OCI-M2 (cell line): ENCODE measurements around the gene STIM1.

Experiments
- DNase-seq: peaks from one replicate; lab custom pipeline; 2025; ENCODE audit not compliant: unreplicated experiment; lab: John Stamatoyannopoulos, UW

Gene STIM1

DNA sequence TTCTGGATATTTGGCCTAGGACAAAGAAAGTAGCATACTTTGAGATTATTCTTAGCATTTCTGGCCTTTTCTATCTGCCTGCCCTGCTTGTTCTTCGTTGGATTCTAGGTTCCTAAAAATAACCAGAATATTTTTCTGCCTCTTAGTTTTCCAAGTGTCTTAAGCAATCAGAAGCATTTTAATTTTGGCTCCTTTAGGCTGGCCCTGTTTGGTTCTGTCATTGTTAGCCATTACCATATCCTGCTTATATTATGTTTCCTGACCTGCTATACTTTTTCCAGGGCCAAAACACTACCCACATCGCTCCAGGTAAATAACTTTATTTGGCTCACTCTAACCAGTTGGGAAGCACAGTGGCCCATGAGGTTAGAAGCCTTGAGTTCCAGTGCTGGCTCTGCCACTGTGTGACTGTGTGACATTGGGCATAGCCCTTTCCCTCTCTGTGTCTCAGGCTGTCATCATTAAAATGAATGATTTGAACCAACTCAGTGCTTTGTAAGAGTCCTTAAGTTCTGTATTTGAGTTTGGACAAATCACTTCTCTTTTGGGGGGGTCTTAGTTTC is 91.1 kb downstream of the STIM1 start:
- DNase-seq: no peak

DNA sequence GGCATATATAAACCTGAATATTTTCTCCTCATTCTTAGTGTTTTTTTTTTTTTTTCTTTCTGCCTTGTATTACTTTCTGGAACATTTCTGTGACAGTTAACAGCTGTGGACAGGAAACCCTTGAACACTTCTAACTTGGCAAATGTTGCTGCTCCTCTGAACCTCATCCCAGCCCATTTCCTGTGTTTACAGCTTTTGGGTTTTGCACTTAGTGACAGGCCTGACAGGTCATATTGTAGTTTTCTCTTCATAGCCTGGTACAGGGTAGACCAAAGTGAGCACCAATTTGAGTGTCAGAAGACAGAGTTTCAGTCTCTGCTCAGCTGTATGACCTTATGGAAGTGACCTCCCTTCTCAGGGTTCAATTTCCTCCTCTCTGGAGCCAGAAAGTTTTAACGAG is 91.6 kb downstream of the STIM1 start:
- DNase-seq: no peak

DNA sequence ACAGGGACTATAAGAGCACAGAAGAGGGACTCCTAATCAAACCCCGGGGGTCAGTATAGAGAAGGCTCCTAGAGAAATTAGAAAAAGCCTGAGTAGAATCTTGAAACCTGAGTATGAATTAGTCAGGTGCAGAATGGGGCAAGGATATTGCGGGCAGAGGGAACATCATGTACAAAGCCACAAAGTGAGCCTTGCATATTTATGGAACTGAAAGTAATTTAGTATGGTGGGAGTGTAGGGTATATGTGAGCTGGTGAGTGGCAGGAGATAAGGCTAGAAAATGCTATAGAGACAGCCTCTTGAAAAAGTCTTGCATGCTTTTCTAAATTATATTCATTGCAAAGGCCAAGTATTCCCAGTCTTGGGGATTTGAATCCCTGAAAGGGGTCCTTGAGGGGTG is 93.7 kb downstream of the STIM1 start:
- no peak for DNase-seq

DNA sequence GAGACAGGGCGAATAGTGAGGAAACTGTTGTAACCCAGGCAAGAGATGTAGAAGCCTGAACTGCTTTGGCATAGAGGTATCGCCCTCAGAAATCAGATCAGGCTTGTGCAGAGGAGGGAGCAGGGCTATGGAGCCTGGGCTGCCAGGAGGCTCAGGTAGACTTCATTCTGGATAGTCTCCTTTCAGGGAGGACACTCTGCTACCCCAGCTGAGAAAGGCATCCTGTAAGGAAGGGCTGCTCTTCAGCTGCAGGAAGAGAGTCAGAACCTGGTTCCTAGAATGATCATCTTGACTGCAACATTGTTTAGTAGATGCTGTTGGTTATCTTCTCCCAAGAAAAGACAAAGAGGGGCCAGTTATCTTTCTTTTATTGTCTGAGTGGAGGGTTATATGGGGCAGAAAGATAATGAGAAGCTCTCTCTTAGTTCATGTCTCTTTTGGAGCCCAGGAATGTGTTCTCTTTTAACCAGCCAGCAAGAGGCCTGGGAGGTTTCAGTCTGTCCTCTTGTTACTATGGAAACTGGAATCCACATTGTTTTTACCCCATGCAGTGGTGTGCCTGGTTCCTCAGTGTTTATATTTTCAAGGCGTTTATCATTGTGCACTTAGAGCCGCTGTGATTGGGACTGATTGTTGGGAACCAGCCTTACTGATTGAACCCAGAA is 95.7 kb downstream of the STIM1 start:
- no peak for DNase-seq

DNA sequence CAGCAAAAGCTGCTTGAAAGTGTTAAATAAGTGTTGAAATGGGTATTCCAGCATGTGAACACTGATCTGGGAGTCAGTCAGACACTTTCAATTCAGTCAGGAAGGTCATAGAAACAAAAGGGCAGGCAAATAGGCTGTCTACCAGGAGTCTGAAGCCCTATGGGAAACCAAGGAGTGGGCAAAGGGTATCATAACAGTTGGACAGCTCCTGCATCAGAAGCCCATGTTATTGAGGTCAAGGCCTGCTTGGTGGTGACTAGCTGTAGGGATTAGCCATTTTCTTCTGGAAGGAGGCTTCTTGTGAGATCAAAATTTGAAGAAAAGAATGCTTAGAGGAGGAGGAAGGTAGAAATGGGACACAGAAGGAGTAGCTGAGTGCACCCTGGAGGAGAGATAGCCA is 97.3 kb downstream of the STIM1 start:
- DNase-seq: no peak

DNA sequence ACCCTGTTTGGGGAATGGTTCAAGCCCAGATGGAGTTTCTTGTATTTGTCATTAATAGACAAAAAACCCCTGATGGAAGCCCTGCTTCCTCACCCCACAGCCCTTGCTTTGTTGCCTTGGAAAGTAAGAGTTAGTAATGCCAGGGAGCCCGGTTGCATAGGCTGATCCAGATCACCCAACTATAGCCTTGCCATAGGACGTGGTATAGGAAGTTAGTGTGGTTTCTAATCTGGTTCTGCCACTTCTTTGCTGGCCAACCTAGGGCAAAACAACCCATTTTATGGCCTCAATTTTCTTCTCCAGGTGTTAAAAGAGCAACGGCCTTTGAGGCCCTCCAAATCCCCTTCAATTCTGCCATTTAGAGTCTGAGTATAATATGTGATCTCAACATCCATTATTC is 97.9 kb downstream of the STIM1 start:
- no peak for DNase-seq

DNA sequence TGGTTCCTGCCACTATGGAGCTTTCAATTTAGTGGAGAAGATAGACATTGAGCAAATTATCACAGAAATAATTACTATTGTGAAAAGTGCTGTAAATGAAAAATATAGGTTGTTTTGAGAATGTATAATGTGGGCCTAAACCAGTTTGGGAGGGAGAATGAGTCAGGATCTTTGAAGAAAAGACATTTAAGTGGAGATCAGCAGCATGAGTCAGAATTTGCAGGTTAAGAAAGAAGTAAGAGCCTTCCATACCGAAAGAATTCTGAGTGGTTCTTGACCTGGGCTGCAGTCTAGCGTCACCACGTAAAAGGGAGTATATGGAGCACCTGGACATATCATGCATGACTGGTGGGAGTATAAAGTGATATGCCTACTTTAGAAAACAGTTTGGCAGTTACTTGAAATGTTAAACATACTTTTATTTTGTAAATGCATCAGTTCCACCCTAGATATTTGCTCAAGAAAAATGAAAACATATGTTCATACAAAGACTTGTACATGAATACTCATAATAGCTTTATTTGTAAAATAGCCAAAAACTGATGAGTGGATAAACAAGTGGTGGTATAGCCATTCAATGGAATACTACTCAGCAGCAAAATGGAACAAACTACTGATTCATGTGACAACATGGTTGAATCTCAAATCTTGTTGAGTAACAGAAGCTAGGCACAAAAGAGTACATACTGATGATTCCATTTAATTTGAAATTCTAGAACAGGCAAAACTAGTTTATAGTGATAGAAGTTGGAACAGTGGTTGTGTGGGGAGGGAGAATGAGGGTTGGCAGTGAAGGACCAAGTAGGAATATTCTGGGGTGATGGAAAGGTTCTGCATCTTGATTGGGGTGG is 99.2 kb downstream of the STIM1 start:
- no peak for DNase-seq

DNA sequence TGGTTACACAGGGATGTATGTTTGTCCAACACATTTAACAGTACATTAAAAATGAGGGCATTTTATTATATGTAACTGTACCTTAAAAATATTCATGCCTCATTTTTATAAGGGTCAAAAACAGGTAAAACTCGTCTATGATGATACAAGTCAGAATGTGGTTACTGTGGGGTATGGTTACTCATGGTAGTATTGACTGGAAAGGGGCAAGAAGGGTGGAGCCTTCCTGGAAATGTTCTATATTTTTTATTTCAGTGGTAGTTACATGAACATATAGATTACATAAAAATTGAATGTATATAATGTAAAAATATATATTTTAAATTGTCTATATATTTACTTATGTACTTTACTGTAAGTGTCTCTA is 99.8 kb downstream of the STIM1 start:
- no peak for DNase-seq

DNA sequence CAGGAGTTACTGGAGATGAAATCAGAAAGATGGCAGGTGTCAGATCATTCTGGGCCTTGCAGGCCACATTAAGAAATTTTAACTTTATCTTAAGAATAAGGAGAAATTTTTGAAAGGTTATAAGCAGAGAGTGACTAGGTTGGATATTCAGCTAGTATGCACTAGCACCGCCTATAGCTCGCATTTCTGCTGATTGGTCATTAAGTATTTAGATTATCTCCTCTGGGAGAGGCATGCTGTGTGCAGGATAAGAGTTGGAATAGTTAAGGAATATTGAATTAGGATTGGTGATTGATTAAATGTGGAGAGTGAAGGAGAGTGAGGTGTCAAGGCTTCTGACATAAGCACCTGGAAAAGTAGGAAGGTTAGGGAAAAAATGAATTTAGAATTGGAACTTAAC is 100.6 kb downstream of the STIM1 start:
- DNase-seq: no peak

DNA sequence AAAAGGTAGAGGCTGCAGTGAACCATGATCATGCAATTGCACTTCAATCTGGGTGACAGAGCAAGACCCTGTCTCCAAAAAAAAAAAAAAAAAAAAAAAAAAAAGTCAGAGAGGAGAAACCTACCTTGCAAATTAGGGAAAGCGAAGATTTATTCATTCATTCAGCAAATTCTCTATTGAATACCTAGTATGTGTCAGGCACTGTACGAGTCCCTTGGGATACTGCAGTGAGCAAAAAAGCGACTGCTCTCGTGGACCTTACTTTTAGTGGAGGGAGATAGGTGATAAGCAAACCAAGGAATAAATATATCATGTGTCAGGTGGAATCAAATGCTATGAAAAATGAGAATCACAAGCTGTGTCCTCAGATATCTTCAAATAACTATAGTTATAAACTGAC is 101.3 kb downstream of the STIM1 start:
- no peak for DNase-seq

DNA sequence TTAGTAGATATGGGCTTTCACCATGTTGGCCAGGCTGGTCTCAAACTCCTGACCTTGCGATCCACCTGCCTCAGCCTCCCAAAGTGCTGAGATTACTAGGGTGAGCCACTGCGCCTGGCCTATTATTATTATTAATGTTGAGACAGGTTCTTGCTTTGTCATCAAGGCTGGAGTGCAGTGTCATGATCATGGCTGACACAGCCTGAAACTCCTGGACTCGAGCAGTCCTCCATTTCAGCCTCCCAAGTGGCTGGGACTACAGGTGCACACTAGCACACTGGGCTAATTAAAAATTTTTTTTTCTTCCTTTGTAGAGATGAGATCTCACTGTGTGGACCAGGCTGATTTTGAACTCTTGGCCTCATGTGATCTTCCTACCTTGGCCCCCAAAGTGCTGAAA is 102.0 kb downstream of the STIM1 start:
- DNase-seq: no peak

DNA sequence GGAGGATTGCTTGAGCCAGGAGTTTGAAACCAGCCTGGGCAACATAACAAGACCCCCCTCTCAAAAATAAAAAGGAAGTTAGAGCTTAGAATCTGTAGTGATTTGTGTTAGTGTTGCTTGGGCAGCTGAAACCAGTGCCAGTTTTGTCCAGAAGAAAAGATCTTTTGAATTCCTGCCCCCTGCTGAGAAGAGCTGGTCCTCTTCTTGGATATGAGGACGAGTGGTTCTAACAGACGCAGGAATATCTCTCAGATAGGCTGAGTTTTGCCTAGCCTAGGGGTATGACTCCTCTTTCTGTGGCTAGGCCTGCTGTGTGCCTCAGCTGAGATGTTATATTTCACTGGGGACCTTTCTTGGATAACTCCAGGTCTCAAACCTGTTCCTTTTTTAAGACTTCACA is 102.8 kb downstream of the STIM1 start:
- no peak for DNase-seq

DNA sequence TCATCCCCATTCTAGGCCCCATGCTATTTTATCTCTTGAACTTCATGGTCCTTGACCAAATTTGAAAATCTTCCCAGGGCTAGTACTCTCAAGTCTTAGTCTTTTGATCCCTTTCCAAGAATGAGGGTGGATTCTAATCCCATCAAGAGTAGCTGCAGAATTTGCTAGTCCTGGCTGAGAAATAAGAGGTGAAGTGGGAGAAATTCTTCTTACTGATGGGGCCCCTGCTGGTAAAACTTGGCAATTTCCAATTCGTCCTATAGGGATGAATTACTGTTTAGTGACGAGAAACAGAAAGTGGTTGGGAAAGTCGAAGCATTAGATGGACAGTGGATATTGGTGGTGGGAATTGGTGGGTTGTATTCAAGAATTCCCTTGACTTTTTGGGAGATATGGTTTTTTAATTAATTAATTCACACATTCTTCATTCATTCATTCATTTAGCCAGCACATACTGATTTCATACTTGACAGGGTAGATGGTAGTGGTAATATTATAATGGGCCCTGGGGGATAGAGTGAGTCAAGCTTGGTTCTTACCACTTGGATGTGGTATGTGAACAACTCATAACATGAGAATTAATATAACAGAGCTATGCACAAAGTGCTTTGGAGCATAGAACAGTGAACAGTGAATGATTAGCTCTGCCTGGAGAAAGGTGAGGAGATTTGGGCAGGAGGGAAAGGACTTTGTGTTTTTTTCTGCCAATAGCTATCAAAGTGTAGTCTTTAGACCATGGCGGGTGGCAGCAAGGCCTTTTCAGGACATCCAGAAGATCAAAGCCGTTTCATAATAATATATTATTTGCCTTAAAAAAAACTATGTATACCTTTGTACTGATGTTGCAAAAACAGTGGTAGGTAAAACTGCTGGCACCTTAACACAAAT is 103.8 kb downstream of the STIM1 start:
- no peak for DNase-seq

DNA sequence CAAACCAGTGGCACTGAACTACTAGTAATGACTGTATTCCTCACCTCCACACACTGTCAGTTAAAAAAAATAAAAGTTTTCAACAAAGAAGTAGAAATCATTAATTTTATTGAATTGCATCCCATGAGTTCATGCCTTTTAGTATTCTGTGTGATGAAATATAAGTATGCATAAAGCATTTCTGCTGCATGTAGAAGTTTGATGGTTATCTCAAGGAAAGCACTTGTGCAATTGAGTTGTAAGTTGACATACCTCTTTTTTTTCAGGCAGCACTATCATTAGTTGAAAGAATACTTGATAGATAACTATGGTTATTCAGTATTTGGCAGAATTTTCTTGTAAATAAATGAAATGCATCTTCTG is 104.4 kb downstream of the STIM1 start:
- DNase-seq: no peak

DNA sequence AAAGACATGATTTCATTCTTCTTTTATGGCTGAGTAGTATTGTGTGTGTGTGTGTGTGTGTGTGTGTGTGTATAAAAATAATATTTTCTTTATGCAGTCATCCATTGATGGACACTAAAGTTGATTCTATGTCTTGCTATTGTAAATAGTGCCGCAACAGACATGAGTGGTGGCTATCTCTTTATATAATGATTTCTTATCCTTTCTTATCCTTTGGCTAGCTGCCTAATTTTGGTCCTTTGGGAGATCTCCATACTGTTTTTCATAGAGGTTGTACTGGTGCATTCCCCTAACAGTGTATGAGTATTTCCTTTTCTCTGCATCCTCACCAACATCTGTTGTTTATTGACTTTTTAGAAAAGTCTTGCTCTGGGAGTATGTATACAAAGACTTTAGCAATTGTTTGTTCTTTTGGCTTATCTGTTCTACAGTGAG is 107.0 kb downstream of the STIM1 start:
- DNase-seq: no peak

DNA sequence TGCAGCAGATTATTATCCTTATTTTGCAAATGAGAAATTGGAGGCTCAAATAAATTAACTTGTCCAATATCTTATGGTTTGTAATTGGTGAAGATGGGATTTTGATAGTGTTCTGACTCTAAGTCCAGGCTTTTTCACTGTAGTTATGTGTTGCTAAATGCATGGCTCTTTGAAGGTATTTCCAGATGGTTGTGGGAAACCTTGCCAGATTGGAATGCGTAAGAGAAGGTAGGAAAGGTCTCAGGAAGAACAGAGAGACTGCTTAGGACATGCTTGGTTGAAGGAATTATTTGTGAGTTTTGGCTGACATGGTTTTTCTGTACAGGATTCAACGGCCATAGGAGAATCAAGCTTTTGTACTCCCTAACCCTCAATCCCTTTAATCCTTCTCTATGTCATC is 108.6 kb downstream of the STIM1 start:
- no peak for DNase-seq

DNA sequence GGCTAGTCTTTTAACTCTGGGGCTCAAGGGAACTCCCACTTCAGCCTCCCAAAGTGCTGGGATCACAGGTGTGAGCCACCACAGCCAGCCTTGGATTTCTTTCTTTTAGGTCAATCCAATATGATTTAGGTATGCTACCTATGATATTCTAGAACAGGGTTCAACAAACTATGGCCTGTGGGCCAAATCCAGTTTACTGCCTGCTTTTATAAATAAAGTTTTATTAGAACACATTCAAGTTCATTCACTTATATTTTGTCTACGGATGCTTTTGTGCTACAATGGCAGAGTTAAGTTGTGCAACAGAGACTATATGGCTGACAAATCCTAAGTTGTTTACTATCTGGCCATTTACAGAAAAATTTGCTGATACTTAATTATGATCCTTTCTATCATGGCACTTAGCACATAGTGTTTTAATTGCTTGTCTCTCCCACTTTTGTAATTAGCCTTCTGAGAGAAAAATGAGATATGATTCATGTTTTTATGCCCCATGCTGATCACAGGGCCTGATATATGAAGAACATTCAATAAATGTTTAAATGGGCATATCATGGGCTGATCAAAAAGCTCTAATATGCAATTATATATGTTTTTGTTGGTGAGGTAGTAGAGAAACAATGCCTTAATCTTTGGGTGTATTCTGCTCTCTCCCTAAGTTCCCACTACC is 109.6 kb downstream of the STIM1 start:
- no peak for DNase-seq

DNA sequence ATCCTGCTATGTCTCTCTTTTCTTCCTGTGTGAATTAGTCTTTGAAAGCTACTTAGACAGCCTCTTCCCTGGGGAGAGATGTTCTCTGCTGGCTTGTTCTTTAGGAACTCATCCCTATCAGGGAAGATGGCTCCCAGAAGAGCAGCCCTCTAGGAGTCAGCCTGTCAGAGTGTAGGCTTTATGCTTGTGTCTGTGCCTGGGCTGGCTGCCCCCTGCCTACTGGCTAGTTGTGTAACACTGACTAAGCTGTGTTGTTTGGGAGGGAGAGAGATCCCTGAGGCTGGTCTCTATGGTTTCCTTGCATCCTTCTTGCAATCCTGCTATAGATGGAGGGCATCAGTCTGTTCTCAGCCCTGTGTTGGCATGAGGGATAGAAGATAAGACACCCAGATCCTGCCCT is 112.2 kb downstream of the STIM1 start:
- DNase-seq: no peak

DNA sequence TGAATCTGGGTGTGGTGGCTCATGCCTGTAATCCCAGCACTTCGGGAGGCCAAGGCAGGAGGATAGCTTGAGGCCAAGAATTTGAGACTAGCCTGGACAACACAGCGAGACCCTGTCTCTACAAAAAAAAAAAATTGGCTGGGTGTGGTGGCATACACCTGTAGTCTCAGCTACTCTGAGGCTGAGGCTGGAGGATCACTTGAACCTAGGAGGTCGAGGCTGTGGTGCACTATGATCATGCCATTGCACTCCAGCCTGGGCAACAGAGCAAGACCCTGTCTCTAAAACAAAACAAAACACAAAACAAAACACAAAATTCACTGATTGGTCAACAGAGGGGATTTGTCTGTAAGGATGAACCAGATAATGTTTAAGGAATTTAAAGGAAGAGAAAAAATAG is 113.7 kb downstream of the STIM1 start:
- DNase-seq: no peak

DNA sequence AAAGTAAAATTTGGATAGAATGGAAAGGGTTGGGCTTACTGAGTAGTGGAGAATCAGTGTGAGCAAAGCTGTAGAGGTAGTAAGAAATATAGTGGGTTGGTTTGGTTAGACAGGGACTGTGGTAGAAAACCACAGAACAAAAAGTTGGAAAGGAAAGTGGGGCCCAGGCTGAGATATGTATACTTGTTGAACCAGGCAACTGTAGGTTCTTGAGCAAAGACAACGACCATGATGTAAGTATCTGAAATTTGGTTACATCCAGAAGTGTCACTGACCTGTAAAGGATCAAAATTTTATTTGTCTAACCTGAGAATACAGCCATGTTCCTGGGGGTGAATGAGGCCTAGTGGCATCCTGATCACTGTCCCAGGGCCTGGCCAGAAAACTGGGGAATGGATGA is 114.1 kb downstream of the STIM1 start:
- DNase-seq: no peak

DNA sequence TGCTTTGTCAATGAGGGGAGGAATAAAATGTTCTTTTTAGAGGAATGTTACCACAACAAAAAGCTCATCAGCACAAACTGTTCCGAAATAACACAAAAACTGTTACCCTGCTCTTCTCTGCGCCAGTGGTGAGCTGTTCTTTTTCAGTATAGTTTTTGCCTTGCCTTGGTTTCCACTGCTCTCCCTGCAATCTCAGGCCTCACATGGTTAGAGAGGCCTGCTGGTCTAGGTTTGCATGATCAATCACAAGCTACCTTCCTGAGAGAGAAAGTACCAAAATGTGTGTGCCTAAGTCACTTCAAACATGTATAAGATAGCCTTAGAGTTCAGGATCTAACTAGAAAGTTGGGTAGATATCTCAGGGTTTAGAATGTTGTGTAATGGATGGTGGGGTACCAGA is 114.6 kb downstream of the STIM1 start:
- DNase-seq: no peak
